Left kidney (tissue), 2 donors: ENCODE results near the gene SEPTIN1. TPM values are rescaled to one million over a fixed set of nuclear protein-coding genes. Genes with fewer than 3 reads are reported as not detected.
"Not testable (repeated sequence)": the region's sequence is repeated elsewhere in the genome, so short reads cannot be mapped to it uniquely, and the experiment has no call there.

Experiments
- DNase-seq: peaks from one replicate; pipeline ENCODE4 v3.0.0-alpha.2; 2013
- polyA plus RNA-seq: library from polyadenylated mRNA; unstranded; fragments of 120-200 nt; gene quantifications from one replicate; pipeline ENCODE4 v1.2.1, GENCODE V29; 2013; ENCODE audit not compliant: insufficient read length

The SEPTIN1 gene
- polyA plus RNA-seq, 1 donor: 1.8 TPM

DNA sequence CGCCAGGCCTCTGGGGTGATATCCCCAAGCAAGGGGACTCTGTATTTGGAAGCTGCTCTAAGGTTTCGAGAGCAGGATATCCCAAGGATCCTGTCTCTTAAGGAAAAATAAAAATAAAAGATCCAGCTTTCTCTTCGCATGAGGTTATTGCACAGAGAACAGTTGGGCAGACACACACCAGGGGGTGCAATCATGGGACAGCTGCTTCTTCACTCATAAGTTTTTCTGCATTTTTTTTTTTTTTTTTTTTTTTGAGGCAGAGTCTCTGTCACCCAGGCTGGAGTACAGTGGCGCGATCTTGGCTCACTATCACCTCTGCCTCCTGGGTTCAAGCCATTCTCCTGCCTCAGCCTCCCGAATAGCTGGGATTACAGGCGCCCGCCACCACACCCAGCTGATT lies 40.4 kb downstream of the SEPTIN1 start:
- DNase-seq: not testable (repeated sequence)

DNA sequence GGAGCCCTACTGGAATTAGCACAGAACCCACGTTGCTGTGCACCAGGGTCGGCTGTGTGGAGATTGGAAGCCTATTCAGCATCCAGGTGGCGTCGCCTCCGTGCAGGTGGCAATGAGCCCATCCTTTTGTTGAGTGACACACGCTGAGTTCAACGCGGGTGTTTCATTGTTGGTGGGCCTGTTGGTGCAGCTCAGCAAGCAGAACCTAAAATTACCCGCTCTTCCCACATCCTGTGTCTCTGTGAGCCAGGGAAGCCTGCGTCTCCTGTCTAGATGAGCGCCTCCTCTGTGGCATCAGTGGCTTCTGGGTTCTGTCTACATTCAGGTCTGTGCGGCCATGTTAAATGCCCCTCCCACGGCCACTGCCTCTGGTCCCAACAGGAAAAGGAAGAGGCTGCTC lies 41.7 kb downstream of the SEPTIN1 start:
- no peak for DNase-seq

GRCh38 chr16:30338715-30339114 lies 43.6 kb downstream of the SEPTIN1 start:
- DNase-seq: not testable (repeated sequence)

DNA sequence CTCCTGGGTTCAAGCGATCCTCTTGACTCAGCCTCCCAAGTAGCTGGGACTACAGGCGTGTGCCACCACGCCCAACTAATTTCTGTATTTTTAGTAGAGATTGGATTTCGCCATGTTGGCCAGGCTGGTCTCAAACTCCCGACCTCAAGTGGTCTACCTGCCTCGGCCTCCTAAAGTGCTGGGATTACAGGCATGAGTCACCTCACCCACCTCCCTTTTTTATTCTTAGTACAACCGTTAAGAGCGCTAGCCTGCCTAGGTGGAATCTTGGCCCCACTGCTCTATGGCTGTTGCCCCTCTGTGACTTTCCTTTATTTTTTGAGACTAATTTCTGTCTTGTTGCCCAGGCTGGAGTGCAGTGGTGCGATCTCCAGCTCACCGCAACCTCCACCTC lies 44.4 kb downstream of the SEPTIN1 start:
- not testable (repeated sequence) for DNase-seq

DNA sequence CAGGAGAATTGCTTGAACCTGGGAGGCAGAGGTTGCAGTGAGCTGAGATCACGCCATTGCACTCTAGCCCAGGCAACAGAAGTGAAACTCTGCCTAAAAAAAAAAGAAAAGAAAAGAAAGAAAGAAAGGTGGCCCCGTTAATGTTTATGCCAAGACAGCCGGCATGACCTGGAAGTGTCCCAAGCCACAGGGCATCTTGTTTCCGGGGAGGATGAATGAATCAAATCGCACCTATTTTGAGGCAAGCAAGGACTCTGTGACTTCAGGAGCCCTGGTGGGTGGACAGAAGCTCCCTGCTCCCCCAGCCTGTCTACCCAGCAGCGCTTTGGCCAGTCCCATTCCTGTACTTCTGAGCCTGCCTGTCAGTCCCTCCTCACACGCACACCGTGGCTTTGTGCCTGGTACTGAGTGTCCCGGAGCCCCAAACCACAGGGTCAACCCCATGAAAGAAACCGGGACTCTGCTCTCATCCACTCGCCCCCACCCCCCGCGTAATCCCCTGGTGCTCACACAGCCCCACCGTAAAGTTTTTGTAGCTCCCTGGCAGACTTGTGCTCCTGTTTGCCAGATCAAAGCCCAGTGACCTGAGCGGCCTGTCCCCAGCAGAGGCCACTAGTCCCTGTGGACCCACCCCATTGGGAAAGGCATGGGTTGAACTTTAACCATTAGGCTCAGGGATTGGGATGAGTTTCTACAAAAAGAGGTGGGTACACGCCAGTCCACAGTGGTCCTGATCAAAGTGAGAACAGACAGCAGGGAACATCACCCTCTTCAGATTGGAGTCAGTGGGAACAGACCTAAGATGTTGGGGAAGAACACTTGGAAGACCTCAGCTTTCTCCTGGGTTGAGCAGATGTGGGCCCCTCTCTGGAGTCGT lies 46.5 kb downstream of the SEPTIN1 start:
- no peak for DNase-seq

GRCh38 chr16:30335028-30335597 lies 47.2 kb downstream of the SEPTIN1 start:
- DNase-seq: peak; percentile 72

GRCh38 chr16:30334473-30334989 lies 47.8 kb downstream of the SEPTIN1 start:
- DNase-seq: peak; percentile 69

Other genes with a start within 250 kb of the SEPTIN1 start
- 7.3 TPM for gene CORO1A, start 199.0 kb downstream of the SEPTIN1 start, polyA plus RNA-seq
- 23.4 TPM for gene BOLA2B, start 188.9 kb downstream of the SEPTIN1 start, polyA plus RNA-seq
- 30.7 TPM for gene SLX1A, start 188.7 kb downstream of the SEPTIN1 start, polyA plus RNA-seq
- gene SULT1A3, start 183.3 kb downstream of the SEPTIN1 start, polyA plus RNA-seq: 15.8 TPM
- gene NPIPB13, start 134.1 kb downstream of the SEPTIN1 start, polyA plus RNA-seq: 27.9 TPM
- gene CD2BP2, start 27.3 kb downstream of the SEPTIN1 start, polyA plus RNA-seq: 53.5 TPM
- 35.5 TPM for gene TBC1D10B, start 12.1 kb downstream of the SEPTIN1 start, polyA plus RNA-seq
- 0.63 TPM for gene MYL11, start 7.8 kb downstream of the SEPTIN1 start, polyA plus RNA-seq
- 12.4 TPM for gene ZNF48, start 12.9 kb upstream of the SEPTIN1 start, polyA plus RNA-seq
- gene ZNF771, start 25.0 kb upstream of the SEPTIN1 start, polyA plus RNA-seq: 4.5 TPM
- gene DCTPP1, start 47.5 kb upstream of the SEPTIN1 start, polyA plus RNA-seq: 43.9 TPM
- 87.0 TPM for gene SEPHS2, start 63.3 kb upstream of the SEPTIN1 start, polyA plus RNA-seq
- 2.1 TPM for gene ITGAL, start 90.2 kb upstream of the SEPTIN1 start, polyA plus RNA-seq
- gene ZNF768, start 144.0 kb upstream of the SEPTIN1 start, polyA plus RNA-seq: 44.5 TPM
- gene ZNF747, start 152.3 kb upstream of the SEPTIN1 start, polyA plus RNA-seq: 9.4 TPM
- gene ZNF764, start 175.8 kb upstream of the SEPTIN1 start, polyA plus RNA-seq: 11.8 TPM
- gene ZNF688, start 189.2 kb upstream of the SEPTIN1 start, polyA plus RNA-seq: 13.6 TPM
- gene ZNF785, start 203.1 kb upstream of the SEPTIN1 start, polyA plus RNA-seq: 30.0 TPM
- 14.0 TPM for gene ZNF689, start 227.8 kb upstream of the SEPTIN1 start, polyA plus RNA-seq